Heart left ventricle (tissue), 13 donors: Measurements from ENCODE around the gene MEF2D.

Experiments
- POLR2A ChIP-seq, 2 donors: fragments of 450-650 bp; IDR thresholded peaks; one replicate each; pipeline ENCODE4 v1.6.1; 2017; ENCODE audit warnings: antibody characterized with exemption in 2 of 2, mild to moderate bottlenecking in 2 of 2, moderate library complexity in 2 of 2
- TF ChIP-seq, protein P1 (sequence below), 12 donors: fragments of 200-600 bp; sonication (generic) in 4 of 12; IDR thresholded peaks; one replicate each; pipeline versions ENCODE4 v1.5.0 to v1.8.0; 2018 to 2022; ENCODE audit warnings: antibody characterized with exemption in 12 of 12, mild to moderate bottlenecking in 5 of 12
- donor health status: ischemic (EF 13 %, LVEDD 7.1; RV severe dilation, severe dysfunction).
- donor health status: DM: no; HTN: yes; CAD: no.
- donor health status: DM: no; HTN: no; CAD: no.
- donor health status: ischemic (EF 25% LVEDD 6.9; RV normal size, moderate dysfunction).
- donor health status: ischemic (EF 25% LVEDD 5.7; RV mildly dilated, moderate dysfunction).
- donor health status: ischemic (EF 35%, LVEDD 5.7; RV mildly dilated, moderate dysfunction).
- donor health status: nonischemic (EF 11% LVEDD 7.7; RV severe dilation, severe dysfunction).
- donor health status: DM: yes; HTN: yes; CAD: no.
- donor health status: PGD.
- donor health status: ischemic (EF 29% LVEDD 5.4; RV normal size, mild dysfunction).
- donor health status: nonischemic (EF 23%, LVEDD 6.1; RV moderate dilation, normal function).

DNA sequence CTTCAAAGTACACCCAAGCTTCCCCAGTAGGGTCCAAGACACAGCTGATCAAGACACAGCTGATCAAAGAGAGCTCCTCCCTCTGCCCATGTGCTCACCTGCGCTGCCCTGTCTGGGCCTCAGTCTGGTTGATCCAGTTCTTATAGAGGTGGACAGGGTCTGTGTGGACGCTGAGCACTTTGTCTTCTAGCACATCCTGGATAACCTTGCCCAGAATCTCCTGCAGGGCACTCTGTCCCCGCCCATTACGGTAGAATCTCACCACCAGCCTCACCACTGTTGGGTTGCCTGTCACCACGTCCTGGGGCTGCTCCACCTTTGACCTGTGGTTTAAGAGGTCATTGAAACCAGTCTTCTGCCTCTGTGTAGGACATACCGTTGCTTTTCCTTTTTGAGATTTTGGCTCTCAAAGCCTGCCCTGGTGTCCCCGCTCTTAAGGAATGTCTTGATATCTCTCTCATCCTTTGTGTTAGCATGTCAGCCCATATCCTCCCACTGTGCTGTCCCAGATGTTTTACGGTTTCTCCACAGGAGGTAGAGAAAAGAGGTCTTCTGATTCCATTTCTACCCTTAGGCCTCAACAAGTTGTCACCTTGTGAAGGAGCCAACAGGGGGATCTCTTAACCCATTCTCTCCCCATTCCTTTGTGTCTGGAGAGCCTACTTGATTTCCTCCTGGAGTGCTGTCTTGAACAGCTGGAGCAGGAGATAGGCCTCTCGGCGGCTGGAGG, 38.3 kb upstream of the MEF2D start:
- TF ChIP-seq, protein P1, sequence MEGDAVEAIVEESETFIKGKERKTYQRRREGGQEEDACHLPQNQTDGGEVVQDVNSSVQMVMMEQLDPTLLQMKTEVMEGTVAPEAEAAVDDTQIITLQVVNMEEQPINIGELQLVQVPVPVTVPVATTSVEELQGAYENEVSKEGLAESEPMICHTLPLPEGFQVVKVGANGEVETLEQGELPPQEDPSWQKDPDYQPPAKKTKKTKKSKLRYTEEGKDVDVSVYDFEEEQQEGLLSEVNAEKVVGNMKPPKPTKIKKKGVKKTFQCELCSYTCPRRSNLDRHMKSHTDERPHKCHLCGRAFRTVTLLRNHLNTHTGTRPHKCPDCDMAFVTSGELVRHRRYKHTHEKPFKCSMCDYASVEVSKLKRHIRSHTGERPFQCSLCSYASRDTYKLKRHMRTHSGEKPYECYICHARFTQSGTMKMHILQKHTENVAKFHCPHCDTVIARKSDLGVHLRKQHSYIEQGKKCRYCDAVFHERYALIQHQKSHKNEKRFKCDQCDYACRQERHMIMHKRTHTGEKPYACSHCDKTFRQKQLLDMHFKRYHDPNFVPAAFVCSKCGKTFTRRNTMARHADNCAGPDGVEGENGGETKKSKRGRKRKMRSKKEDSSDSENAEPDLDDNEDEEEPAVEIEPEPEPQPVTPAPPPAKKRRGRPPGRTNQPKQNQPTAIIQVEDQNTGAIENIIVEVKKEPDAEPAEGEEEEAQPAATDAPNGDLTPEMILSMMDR (IDR thresholded peaks at IDR 0.05), result no peak
- TF ChIP-seq POLR2A (IDR thresholded peaks at IDR 0.05), result no peak
